Endothelial cell (in vitro differentiated cells): ENCODE data around the gene HMCN2. TPM values are rescaled to one million over a fixed set of nuclear protein-coding genes. Genes with fewer than 3 reads are reported as not detected.
A peak's percentile ranks its signal among the peaks of the same experiment; 100 is the strongest.

Experiments used
- DNase-seq: peaks from one replicate; pipeline ENCODE4 v3.0.0; 2021; ENCODE audit warnings: low spot score
- H3K27ac Mint-ChIP-seq: one replicate; pipeline ENCODE4 v1.8.0; 2021; ENCODE audit warnings: mixed read lengths, inconsistent platforms; ENCODE audit not compliant: unreplicated experiment
- H3K27me3 Mint-ChIP-seq: one replicate; pipeline ENCODE4 v1.8.0; 2021; ENCODE audit warnings: mild to moderate bottlenecking, moderate library complexity, mixed read lengths, inconsistent platforms; ENCODE audit not compliant: unreplicated experiment
- H3K36me3 Mint-ChIP-seq: one replicate; pipeline ENCODE4 v1.8.0; 2021; ENCODE audit warnings: mild to moderate bottlenecking, low read depth, mixed read lengths, inconsistent platforms; ENCODE audit not compliant: unreplicated experiment
- H3K4me1 Mint-ChIP-seq: one replicate; pipeline ENCODE4 v1.8.0; 2021; ENCODE audit warnings: mild to moderate bottlenecking, mixed read lengths, inconsistent platforms; ENCODE audit not compliant: unreplicated experiment
- H3K4me3 Mint-ChIP-seq: one replicate; pipeline ENCODE4 v1.8.0; 2021; ENCODE audit warnings: mild to moderate bottlenecking, mixed read lengths, inconsistent platforms; ENCODE audit not compliant: unreplicated experiment
- H3K9me3 Mint-ChIP-seq: one replicate; pipeline ENCODE4 v1.8.0; 2021; ENCODE audit warnings: mixed read lengths, inconsistent platforms; ENCODE audit not compliant: unreplicated experiment
- CTCF ChIP-seq: fragments of 200-600 bp; sonication (generic); IDR thresholded peaks from one replicate; pipeline ENCODE4 v1.5.0; 2021; ENCODE audit warnings: antibody characterized with exemption; ENCODE audit not compliant: unreplicated experiment
- long read RNA-seq: library from polyadenylated mRNA; unstranded; transcript quantifications from one replicate; pipeline ENCODE4 v2.0.0, GENCODE V29; 2020; ENCODE audit not compliant: unreplicated experiment
- total RNA-seq: library from RNA; stranded (reverse); fragmentation: NEBNext Ultra II Directional; extraction: Animal tissue kit (Norgen Biotek cat#: 25700); gene quantifications from one replicate; pipeline ENCODE4 v1.2.1, GENCODE V29; 2021; ENCODE audit not compliant: unreplicated experiment

HMCN2 gene
- total RNA-seq: 29.6 TPM
- long read RNA-seq: 0 reads

- peaks cover 43% of the 10 kb centered on the region for H3K4me1 Mint-ChIP-seq
- DNase-seq: peak; percentile 64
- H3K36me3 Mint-ChIP-seq: no peaks in the 10 kb centered on the region
- no peak for TF ChIP-seq CTCF
- peak within 1 kb of the TSS; percentile 90 for H3K4me3 Mint-ChIP-seq
- H3K27ac Mint-ChIP-seq: no peak within 1 kb of the TSS
- no peaks in the 10 kb centered on the region for H3K9me3 Mint-ChIP-seq
- peaks cover 20% of the 10 kb centered on the region for H3K27me3 Mint-ChIP-seq
Measured at GRCh38 chr9:130265431-130266235, at the start of gene HMCN2. HMCN2 (plus strand) TSS chr9:130265760; CDS start chr9:130265879, 119 bp downstream.

DNA sequence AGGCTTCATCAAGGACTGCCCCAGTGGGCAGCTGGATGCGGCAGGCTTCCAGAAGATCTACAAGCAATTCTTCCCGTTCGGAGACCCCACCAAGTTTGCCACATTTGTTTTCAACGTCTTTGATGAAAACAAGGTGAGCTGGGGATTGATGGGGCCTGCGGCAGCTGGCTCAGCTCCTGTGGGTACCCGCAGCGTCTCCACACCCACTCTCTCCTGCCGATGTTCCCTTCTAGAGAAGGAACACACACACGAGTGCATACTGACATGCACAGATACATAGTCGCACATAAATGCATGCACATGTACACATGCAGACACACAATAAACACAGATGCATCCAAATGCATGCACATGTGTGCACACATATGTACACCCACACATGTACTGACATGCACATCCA lies 47.7 kb upstream of the HMCN2 start:
- no peak for TF ChIP-seq CTCF
- Mint-ChIP-seq H3K9me3 (no peaks in the 10 kb centered on the region), H3K27me3 (peaks cover 5% of the 10 kb centered on the region), H3K4me3 (no peak overlapping the region), H3K4me1 (peaks cover 9% of the 10 kb centered on the region), H3K27ac (no peak overlapping the region), H3K36me3 (no peaks in the 10 kb centered on the region)
- no peak for DNase-seq

- Mint-ChIP-seq H3K36me3 (no peaks in the 10 kb centered on the region), H3K4me3 (no peak overlapping the region), H3K9me3 (no peaks in the 10 kb centered on the region), H3K27me3 (peaks cover 5% of the 10 kb centered on the region), H3K4me1 (no peaks in the 10 kb centered on the region), H3K27ac (no peak overlapping the region)
- no peak for DNase-seq
- no peak for TF ChIP-seq CTCF
Measured at GRCh38 chr9:130219661-130220096, 45.9 kb upstream of the HMCN2 start.

DNA sequence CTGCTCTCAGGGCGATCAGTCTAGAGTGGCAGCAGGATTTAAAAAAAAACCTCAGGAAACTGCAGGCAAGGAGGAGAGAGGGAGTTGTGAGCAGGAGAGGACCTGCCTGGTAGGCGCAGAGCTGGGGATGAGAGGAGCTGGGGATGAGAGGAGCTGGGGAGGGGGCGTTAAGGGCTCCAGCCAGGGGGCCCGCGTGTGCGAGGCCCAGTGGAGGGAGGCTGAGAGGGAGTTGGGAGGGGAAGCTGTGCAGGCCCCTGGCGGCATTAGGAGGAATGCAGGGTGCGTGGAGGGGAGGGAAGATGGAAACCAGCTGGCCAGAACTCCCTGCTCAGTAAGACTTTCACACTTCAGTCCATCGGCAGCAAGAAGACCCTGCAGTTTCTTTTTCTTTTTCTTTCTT lies 45.2 kb upstream of the HMCN2 start:
- no peak for DNase-seq
- peaks cover 4% of the 10 kb centered on the region for H3K27me3 Mint-ChIP-seq
- H3K9me3 Mint-ChIP-seq: no peaks in the 10 kb centered on the region
- no peak for TF ChIP-seq CTCF
- H3K36me3 Mint-ChIP-seq: no peaks in the 10 kb centered on the region
- H3K4me1 Mint-ChIP-seq: no peaks in the 10 kb centered on the region
- H3K27ac Mint-ChIP-seq: no peak overlapping the region
- H3K4me3 Mint-ChIP-seq: no peak overlapping the region

DNA sequence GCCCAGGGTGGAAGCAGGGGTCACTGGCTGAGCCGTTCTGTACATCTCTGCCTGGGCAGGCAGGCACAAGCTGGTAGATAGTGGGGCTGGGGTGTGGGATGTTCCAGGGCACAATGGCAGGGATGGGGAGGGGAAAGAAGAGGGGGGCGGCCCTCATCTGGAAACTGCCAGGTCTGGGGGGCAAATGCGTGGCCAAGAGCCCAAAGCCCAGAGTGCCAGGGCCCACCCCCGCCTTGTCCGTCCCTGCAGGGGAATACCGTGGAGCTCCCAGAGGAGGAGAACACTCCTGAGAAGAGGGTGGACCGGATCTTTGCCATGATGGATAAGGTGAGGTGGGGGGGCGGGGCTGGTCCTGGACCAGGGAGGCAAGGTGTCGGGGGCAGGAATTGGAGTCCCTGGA lies 42.7 kb upstream of the HMCN2 start:
- no peaks in the 10 kb centered on the region for H3K4me1 Mint-ChIP-seq
- H3K4me3 Mint-ChIP-seq: no peak overlapping the region
- DNase-seq: no peak
- peaks cover 10% of the 10 kb centered on the region for H3K36me3 Mint-ChIP-seq
- H3K27me3 Mint-ChIP-seq: peaks cover 5% of the 10 kb centered on the region
- no peaks in the 10 kb centered on the region for H3K9me3 Mint-ChIP-seq
- no peak for TF ChIP-seq CTCF
- no peak overlapping the region for H3K27ac Mint-ChIP-seq
